HEK293T (cell line): Measurements from ENCODE around the gene CELF5.

Source experiments
- CTCF ChIA-PET: fragments of 350-600 bp; formaldehyde crosslinking; extraction: SDS; loops from one replicate; lab custom pipeline; 2021; ENCODE audit warnings: antibody characterized with exemption, inconsistent platforms; lab: Yijun Ruan, JAX
- POLR2A ChIA-PET: fragments of 350-600 bp; formaldehyde crosslinking; extraction: SDS; loops from one replicate; lab custom pipeline; 2020; ENCODE audit warnings: antibody characterized with exemption, inconsistent platforms; lab: Yijun Ruan, JAX
- DNase-seq: peaks from one replicate; pipeline ENCODE4 v3.0.0; 2012; ENCODE audit warnings: mixed read lengths; ENCODE audit errors: extremely low spot score
- ARNT ChIP-seq: fragments of 450-650 bp; IDR thresholded peaks from 2 replicates; pipeline ENCODE4 v1.6.1; 2017; ENCODE audit warnings: mild to moderate bottlenecking
- BHLHE40 ChIP-seq: fragments of 450-650 bp; IDR thresholded peaks from 2 replicates; pipeline ENCODE4 v1.6.1; 2016; ENCODE audit warnings: mild to moderate bottlenecking, moderate library complexity, borderline replicate concordance
- CTBP1 ChIP-seq: fragments of 450-650 bp; IDR thresholded peaks from 2 replicates; pipeline ENCODE4 v1.6.1; 2016; ENCODE audit warnings: borderline replicate concordance
- ELF4 ChIP-seq: fragments of 450-650 bp; IDR thresholded peaks from 2 replicates; pipeline ENCODE4 v1.6.1; 2017; ENCODE audit warnings: antibody characterized with exemption
- FOXA1 ChIP-seq: fragments of 450-650 bp; IDR thresholded peaks from 2 replicates; pipeline ENCODE4 v1.6.1; 2016; ENCODE audit warnings: mild to moderate bottlenecking
- FOXK2 ChIP-seq: fragments of 450-650 bp; IDR thresholded peaks from 2 replicates; pipeline ENCODE4 v1.6.1; 2016; ENCODE audit warnings: mild to moderate bottlenecking
- FOXM1 ChIP-seq: fragments of 450-650 bp; IDR thresholded peaks from 2 replicates; pipeline ENCODE4 v1.6.1; 2017; ENCODE audit warnings: mild to moderate bottlenecking, borderline replicate concordance
- HDGF ChIP-seq: fragments of 450-650 bp; IDR thresholded peaks from 2 replicates; pipeline ENCODE4 v1.6.1; 2017; ENCODE audit warnings: antibody characterized with exemption, borderline replicate concordance
- L3MBTL2 ChIP-seq: fragments of 450-650 bp; conservative IDR thresholded peaks from 2 replicates; pipeline ENCODE4 v1.6.1; 2016; ENCODE audit warnings: mild to moderate bottlenecking
- LEF1 ChIP-seq: fragments of 450-650 bp; IDR thresholded peaks from 2 replicates; pipeline ENCODE4 v1.6.1; 2017; ENCODE audit warnings: mild to moderate bottlenecking, borderline replicate concordance
- NFRKB ChIP-seq: fragments of 450-650 bp; IDR thresholded peaks from 2 replicates; pipeline ENCODE4 v1.6.1; 2016; ENCODE audit warnings: mild to moderate bottlenecking, moderate library complexity
- SP1 ChIP-seq: fragments of 450-650 bp; IDR thresholded peaks from 2 replicates; pipeline ENCODE4 v1.6.1; 2017
- SUZ12 ChIP-seq: fragments of 450-650 bp; IDR thresholded peaks from 2 replicates; pipeline ENCODE4 v1.6.1; 2016; ENCODE audit warnings: mild to moderate bottlenecking
- TARDBP ChIP-seq: fragments of 450-650 bp; IDR thresholded peaks from 2 replicates; pipeline ENCODE4 v1.6.1; 2016
- ZNF384 ChIP-seq: fragments of 450-650 bp; IDR thresholded peaks from 2 replicates; pipeline ENCODE4 v1.6.1; 2016
- TF ChIP-seq, protein P1 (sequence below): fragments of 450-650 bp; IDR thresholded peaks from 2 replicates; pipeline ENCODE4 v1.6.1; 2016

The CELF5 gene

DNA sequence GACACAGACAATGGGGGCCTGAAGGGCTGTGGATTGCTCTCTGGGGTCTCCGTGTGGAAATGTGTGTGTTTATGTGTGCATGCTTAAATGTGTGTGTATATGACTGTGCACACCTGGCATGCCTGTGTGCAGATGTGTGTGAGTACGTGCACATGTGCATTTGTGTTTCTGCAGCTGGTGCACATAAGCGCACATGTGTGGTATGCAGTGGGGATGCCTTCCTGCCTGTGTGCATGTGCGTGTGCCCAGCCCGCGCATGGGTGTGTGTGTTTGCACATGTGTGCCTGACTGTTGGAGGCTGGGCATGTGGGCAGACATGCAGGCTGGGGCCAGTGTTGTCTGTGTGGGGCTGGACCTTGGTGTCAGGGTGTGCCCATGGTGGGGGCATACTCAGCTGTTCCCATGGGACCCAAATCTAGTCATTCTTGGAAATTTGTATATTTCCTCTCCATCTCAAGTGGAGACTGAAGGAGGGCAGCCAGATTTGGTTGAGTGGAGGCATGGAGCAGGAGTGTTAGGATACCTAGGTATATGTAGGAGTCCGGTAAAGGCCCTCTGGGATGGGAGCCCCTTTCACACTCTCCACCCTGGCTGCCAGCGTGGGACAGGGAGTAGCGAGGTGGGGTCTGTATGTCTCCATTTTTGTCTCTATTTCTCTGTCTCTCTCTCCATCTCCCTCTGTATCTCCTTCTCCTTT lies 49.9 kb downstream of the CELF5 start:
- no peak for DNase-seq
- TF ChIP-seq SP1 (no peak), BHLHE40 (no peak), LEF1 (no peak), FOXM1 (no peak), ELF4 (no peak), ZNF384 (no peak), L3MBTL2 (no peak), SUZ12 (no peak), NFRKB (no peak), TARDBP (no peak), FOXA1 (no peak), CTBP1 (no peak), FOXK2 (no peak), HDGF (no peak), ARNT (no peak)
- TF ChIP-seq, protein P1, sequence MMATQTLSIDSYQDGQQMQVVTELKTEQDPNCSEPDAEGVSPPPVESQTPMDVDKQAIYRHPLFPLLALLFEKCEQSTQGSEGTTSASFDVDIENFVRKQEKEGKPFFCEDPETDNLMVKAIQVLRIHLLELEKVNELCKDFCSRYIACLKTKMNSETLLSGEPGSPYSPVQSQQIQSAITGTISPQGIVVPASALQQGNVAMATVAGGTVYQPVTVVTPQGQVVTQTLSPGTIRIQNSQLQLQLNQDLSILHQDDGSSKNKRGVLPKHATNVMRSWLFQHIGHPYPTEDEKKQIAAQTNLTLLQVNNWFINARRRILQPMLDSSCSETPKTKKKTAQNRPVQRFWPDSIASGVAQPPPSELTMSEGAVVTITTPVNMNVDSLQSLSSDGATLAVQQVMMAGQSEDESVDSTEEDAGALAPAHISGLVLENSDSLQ = no peak
- POLR2A ChIA-PET = no interaction called here
- CTCF ChIA-PET = interaction anchor here (0.6 to 2.3 kb wide), 6 partner anchors 10 to 226 kb away, joined by 3 to 21 read pairs (median 6); no protein-coding TSS in a partner anchor

DNA sequence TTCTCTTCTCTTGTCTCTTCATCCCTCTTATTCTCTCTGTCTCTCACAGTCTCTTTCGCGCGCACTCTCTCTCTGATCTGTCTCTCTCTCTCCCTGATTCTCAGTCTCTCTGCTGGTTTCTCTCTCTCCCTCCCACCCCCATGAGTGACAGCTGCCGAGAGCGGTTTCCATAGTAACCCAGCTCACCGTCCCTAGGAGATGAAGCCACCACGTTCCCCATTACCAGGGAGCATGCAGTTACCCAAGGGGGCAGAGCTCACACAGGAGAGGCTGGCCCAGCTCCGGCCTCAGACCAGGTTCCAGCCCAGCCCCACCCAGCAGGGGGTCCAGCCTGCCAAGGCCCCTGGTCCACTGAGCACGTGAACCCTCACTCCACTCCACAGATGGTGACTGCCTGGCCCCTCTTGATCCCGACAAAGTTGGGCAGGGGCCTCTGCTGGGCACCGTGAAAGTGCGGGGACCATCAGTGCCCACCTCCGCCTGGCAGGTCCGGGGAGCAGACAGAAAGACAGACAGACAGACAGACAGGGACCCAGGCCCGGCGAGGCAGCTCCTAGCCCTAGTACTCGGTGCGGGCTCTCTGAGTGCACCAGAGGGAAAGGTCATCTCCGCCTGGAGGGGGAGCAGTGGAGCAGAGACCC lies 50.6 kb downstream of the CELF5 start:
- DNase-seq = peak; percentile 76
- TF ChIP-seq, protein P1 = peak; percentile 96
- TF ChIP-seq L3MBTL2 (no peak), TARDBP (no peak)
- POLR2A ChIA-PET = interaction anchor here (1.4 to 1.8 kb wide), 2 partner anchors 10 to 324 kb away, joined by 3 to 17 read pairs; no protein-coding TSS in a partner anchor
- CTCF ChIA-PET = interaction anchor here (0.6 to 2.3 kb wide), 9 partner anchors 10 to 270 kb away, joined by 3 to 21 read pairs (median 3); no protein-coding TSS in a partner anchor

DNA sequence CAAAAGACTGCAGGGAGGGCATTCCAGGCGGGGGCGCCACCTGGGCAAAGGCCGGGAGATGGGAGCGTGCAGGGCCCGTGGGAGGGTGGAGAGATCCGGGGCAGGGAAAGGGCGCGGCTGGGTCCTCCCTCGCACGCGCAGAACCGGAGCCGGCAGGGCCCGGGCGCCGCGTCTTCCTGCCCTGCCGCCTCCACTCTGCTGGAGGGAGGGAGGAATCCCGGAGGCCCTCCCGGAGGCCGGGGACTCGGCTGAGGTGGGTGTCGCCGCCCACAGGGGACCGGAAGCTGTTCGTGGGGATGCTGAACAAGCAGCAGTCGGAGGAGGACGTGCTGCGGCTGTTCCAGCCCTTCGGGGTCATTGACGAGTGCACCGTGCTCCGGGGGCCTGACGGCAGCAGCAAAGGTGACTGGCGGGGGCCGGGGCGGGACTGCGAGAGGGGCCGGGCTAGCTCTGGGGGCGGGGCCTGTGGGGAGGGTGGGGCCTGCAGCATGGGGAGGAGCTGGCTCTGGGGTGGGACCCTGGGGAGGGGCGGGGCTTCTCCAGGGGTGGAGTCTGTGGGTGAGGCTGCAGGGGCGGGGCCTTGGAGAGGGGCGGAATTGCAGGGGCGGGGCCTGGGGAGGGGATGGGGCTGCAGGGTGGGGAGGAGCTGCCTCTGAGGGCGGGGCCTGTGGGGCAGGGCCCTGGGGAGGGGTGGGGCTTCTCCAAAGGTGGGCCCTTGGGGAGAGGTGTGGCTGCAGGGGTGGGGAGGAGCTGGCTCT lies 51.3 kb downstream of the CELF5 start:
- ChIA-PET POLR2A (interaction anchor here (1.0 to 1.8 kb wide), 3 partner anchors 9 to 325 kb away, joined by 3 to 17 read pairs (median 3); no protein-coding TSS in a partner anchor), CTCF (interaction anchor here (0.7 to 2.3 kb wide), 6 partner anchors 9 to 269 kb away, joined by 3 to 21 read pairs (median 4); no protein-coding TSS in a partner anchor)
- peak; percentile 98 for DNase-seq
- TF ChIP-seq, protein P1 = peak; percentile 69
- TF ChIP-seq SUZ12 = no peak

DNA sequence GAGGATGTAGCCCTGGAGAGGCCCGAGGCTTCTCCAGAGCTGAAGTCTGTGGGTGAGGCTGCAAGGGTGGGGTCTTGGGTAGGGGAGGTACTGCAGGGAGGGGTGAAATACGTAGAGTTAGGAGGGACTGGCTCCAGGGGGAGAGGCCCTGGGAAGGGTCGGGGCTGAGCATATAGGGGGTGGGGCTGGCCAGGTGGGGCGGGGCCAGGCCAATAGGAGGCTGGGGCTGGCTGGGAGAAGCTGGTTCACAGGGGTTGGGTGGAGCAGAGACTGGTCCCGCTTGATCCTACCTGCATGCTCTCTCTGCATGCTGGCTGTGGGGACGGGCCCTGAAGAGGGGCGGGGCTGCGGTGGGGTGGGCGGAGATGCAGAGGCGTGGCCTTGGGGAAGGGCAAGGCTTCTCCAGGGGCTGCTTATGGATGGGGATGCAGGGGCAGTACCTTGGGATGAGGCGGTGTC lies 51.9 kb downstream of the CELF5 start:
- ChIA-PET CTCF (interaction anchor here (0.7 to 2.3 kb wide), 4 partner anchors 8 to 269 kb away, joined by 3 to 21 read pairs (median 4); no protein-coding TSS in a partner anchor), POLR2A (interaction anchor here (1.0 to 1.8 kb wide), 3 partner anchors 8 to 326 kb away, joined by 3 to 17 read pairs (median 3); no protein-coding TSS in a partner anchor)
- no peak for TF ChIP-seq LEF1
- no peak for TF ChIP-seq SP1
- TF ChIP-seq ELF4 = no peak
- no peak for TF ChIP-seq HDGF
- TF ChIP-seq L3MBTL2 = no peak
- TF ChIP-seq BHLHE40 = no peak
- TF ChIP-seq FOXM1 = no peak
- DNase-seq = peak; percentile 72

DNA sequence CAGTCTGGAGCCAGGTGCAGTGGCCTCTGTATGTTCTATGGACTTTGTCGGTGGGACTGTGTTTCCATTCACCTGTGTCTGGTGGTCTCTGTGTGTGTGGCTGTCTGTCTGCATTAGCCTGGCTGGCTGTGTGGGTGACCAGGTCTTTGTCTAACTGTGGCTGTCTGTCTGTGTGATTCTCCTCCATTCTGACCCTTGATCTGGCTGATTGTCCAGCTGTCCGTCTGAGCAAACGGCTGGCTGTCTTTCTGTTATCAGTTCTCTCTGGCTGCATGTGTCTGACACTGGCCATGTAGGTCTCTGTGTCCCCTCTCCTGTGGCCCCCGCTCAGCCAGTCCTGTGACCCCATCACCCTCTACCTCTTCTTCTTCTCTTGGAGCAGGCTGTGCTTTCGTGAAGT lies 53.2 kb downstream of the CELF5 start:
- no peak for TF ChIP-seq SP1
- TF ChIP-seq ZNF384 = no peak
- no peak for TF ChIP-seq NFRKB
- no peak for TF ChIP-seq CTBP1
- no peak for TF ChIP-seq ARNT
- TF ChIP-seq FOXA1 = no peak
- TF ChIP-seq ELF4 = no peak
- TF ChIP-seq FOXK2 = no peak
- no peak for TF ChIP-seq TARDBP
- TF ChIP-seq BHLHE40 = no peak
- no peak for TF ChIP-seq SUZ12
- TF ChIP-seq, protein P1 = no peak
- no peak for TF ChIP-seq HDGF
- no peak for DNase-seq
- ChIA-PET POLR2A (no interaction called here), CTCF (no interaction called here)
